BJ (cell line): ENCODE results near the gene ERVFRD-1. TPM values are rescaled to one million over a fixed set of nuclear protein-coding genes. Genes with fewer than 3 reads are reported as not detected.

Source experiments
- CTCF ChIA-PET: fragments of 350-600 bp; formaldehyde crosslinking; extraction: SDS; loops from one replicate; lab custom pipeline; 2021; ENCODE audit warnings: antibody characterized with exemption, inconsistent platforms; lab: Yijun Ruan, JAX
- POLR2A ChIA-PET: fragments of 300-600 bp; sonication (Branson Sonifier 250); formaldehyde crosslinking; extraction: SDS; loops from one replicate; lab custom pipeline; 2021; ENCODE audit warnings: antibody characterized with exemption; lab: Charles Lee
- DNase-seq: peaks from one replicate; pipeline ENCODE4 v3.0.0-alpha.2; 2011; ENCODE audit warnings: low read depth
- H3K27me3 ChIP-seq: 2 replicates; pipeline ENCODE4 v1.6.0; 2011; ENCODE audit warnings: low read length; ENCODE audit not compliant: control insufficient read depth, insufficient read depth
- H3K36me3 ChIP-seq: 2 replicates; pipeline ENCODE4 v1.5.1; 2011; ENCODE audit warnings: low read length; ENCODE audit not compliant: control insufficient read depth, insufficient read depth
- H3K4me3 ChIP-seq: 2 replicates; pipeline ENCODE4 v1.5.1; 2011; ENCODE audit warnings: low read depth, mild to moderate bottlenecking, control low read depth, low read length
- polyA plus RNA-seq: library from polyadenylated mRNA; depleted of rRNA; stranded (reverse); fragments of >200 nt; gene quantifications from 2 replicates; pipeline ENCODE4 v1.2.3, GENCODE V29; 2011
- TF ChIP-seq, protein P1 (sequence below): IDR thresholded peaks from 2 replicates; pipeline ENCODE4 v1.5.1; 2011; ENCODE audit warnings: low read depth, mild to moderate bottlenecking, control low read depth, inconsistent platforms, low read length, moderate library complexity; ENCODE audit not compliant: insufficient read depth

The ERVFRD-1 gene
- polyA plus RNA-seq, 1 experiment: not detected

GRCh38 chr6:11108726-11109125, 2.8 kb downstream of the ERVFRD-1 start:
- POLR2A ChIA-PET: no interaction called here
- no peak for DNase-seq

GRCh38 chr6:11103065-11103464, 8.5 kb downstream of the ERVFRD-1 start:
- ChIA-PET CTCF (interaction anchor here (2.8 kb wide), 1 partner anchor 8 kb away, joined by 9 read pairs; no protein-coding TSS in a partner anchor), POLR2A (no interaction called here)
- TF ChIP-seq, protein P1, sequence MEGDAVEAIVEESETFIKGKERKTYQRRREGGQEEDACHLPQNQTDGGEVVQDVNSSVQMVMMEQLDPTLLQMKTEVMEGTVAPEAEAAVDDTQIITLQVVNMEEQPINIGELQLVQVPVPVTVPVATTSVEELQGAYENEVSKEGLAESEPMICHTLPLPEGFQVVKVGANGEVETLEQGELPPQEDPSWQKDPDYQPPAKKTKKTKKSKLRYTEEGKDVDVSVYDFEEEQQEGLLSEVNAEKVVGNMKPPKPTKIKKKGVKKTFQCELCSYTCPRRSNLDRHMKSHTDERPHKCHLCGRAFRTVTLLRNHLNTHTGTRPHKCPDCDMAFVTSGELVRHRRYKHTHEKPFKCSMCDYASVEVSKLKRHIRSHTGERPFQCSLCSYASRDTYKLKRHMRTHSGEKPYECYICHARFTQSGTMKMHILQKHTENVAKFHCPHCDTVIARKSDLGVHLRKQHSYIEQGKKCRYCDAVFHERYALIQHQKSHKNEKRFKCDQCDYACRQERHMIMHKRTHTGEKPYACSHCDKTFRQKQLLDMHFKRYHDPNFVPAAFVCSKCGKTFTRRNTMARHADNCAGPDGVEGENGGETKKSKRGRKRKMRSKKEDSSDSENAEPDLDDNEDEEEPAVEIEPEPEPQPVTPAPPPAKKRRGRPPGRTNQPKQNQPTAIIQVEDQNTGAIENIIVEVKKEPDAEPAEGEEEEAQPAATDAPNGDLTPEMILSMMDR: no peak
- no peak for DNase-seq
- Histone ChIP-seq H3K27me3 (no peaks in the 10 kb centered on the region), H3K4me3 (no peak overlapping the region), H3K36me3 (peaks cover 1% of the 10 kb centered on the region; the same call in 1 of the 2 replicates)

More at GRCh38 chr6:11108726-11109125, 2.8 kb downstream of the ERVFRD-1 start:
- CTCF ChIA-PET: interaction anchor here (1.5 kb wide), 1 partner anchor 14 kb away, joined by 4 read pairs; no protein-coding TSS in a partner anchor
- no peaks in the 10 kb centered on the region for H3K27me3 ChIP-seq
- H3K36me3 ChIP-seq: no peaks in the 10 kb centered on the region
- no peak overlapping the region for H3K4me3 ChIP-seq
- TF ChIP-seq, protein P1: no peak

DNA sequence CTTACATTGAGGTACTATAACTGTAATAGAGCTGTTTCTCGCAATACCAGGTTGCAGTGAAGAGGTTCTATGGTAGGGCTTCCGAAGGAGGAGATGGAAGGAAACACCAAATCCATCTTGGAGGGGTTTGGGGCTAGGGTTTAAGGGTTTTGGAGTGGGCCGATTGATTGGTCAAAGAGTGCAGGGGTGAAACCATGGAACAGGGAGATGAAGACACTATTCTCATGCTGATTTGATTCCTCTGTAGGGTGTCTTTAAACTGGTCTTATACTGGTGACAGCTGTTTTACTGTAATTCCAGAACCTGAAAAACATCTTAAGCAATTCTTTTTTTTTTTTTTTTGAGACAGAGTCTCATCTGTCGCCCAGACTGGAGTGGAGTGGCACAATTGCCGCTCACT, 10.1 kb downstream of the ERVFRD-1 start:
- Histone ChIP-seq H3K27me3 (no peaks in the 10 kb centered on the region), H3K36me3 (peaks cover 3% of the 10 kb centered on the region), H3K4me3 (no peak overlapping the region)
- no peak for DNase-seq
- TF ChIP-seq, protein P1: no peak
- POLR2A ChIA-PET: no interaction called here
- CTCF ChIA-PET: no interaction called here

- TF ChIP-seq, protein P1: no peak
- H3K4me3 ChIP-seq: no peak overlapping the region
- DNase-seq: no peak
- POLR2A ChIA-PET: interaction anchor here (0.6 kb wide), 1 partner anchor 136 kb away, joined by 5 read pairs; no protein-coding TSS in a partner anchor
- CTCF ChIA-PET: interaction anchor here (0.6 kb wide), 1 partner anchor 38 kb away, joined by 3 read pairs; no protein-coding TSS in a partner anchor
- H3K36me3 ChIP-seq: peaks cover 3% of the 10 kb centered on the region
- no peaks in the 10 kb centered on the region for H3K27me3 ChIP-seq
Measured at GRCh38 chr6:11098004-11098403, 13.5 kb downstream of the ERVFRD-1 start.

GRCh38 chr6:11097476-11097875, 14.0 kb downstream of the ERVFRD-1 start:
- ChIA-PET CTCF (interaction anchor here (0.6 kb wide), 1 partner anchor 38 kb away, joined by 3 read pairs; no protein-coding TSS in a partner anchor), POLR2A (no interaction called here)
- DNase-seq: no peak
- TF ChIP-seq, protein P1: no peak
- H3K4me3 ChIP-seq: no peak overlapping the region
- H3K36me3 ChIP-seq: peaks cover 3% of the 10 kb centered on the region
- H3K27me3 ChIP-seq: no peaks in the 10 kb centered on the region
